AG20443 (cell line): ENCODE data around the gene CDCA5.

Experiments
- DNase-seq: peaks from one replicate; pipeline ENCODE4 v3.0.0; 2012; ENCODE audit warnings: low spot score, mixed read lengths

Gene CDCA5, protein sequence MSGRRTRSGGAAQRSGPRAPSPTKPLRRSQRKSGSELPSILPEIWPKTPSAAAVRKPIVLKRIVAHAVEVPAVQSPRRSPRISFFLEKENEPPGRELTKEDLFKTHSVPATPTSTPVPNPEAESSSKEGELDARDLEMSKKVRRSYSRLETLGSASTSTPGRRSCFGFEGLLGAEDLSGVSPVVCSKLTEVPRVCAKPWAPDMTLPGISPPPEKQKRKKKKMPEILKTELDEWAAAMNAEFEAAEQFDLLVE

DNA sequence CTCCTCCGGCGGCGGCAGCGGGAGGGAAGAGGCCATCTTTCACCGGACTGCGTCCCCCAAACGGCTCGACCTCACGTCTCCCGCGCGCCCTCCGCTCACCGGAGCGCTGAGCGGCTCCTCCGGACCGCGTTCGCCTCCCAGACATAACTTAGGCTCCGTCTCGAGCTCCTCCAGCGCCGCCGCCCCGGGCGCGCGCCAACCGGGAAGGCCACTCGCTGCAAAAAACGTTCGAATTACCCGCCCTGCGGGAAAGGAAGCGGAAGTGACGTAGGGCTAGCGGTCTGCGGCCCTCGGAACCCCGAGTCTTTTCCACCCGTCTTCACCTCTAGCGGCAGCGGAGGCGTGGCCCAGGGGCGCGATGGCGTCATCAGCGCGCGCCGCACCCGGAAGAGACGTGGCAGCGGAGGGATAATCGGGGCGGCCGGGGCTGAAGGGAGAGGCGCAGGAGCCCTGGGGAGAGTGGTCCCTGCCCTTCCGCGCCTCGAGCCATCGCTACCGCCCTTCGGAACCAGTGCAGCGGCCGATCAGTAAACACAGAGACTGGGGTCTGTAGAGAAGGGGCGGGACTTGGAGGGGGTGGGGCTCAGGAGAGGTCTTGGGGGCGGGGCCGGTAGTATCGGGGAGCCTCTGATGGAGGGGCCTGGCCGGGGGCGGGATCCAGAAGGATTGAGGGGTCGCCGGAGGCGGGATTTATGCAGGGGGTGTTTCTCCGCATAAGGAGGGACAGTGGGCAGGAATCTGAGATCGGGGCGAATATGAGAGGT is at the start of gene CDCA5, which contains the start of gene ZFPL1:
CDCA5 (minus strand) TSS at position 207 of the 764 bp plus-strand sequence; CDS start at position 145, 62 bp downstream.
ZFPL1 (plus strand) TSS at position 389 of the 764 bp plus-strand sequence. CDS start 477 bp downstream, outside the sequence.
- DNase-seq, result peak; percentile 100

DNA sequence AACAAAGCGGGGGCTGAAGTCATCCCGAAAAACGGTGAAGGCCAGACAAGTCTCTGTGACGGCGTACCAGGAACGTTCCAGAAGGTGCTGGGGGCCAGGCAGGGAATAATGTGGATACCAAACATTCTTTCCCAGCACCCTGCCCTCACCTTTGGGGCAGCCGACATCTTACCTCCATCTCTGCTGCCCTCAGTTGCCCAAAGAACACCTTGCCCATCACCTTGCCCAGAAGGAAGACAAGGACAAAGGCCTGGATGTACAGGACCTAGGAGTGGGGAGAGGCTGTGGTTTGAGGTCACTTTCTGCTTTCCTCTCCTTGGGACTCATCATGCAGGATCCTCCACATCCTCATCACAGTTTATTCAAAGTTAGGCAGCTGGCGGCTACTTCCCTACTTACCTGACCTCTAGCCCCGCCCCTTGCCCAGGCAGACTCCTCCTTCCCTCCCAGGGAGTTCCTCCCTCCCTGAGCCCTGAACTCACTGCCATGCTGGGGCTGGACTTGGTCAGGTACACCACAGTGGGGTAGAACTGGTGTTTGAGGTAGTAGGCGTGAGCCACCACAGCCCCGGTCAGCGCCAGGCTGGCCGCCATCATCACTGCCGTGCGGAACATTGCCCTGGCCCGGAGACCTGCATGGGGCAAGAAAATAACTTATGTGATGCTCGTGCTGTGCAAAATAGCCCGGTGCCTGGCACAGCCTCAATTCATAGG is 49.3 kb upstream of the CDCA5 start:
- no peak for DNase-seq

DNA sequence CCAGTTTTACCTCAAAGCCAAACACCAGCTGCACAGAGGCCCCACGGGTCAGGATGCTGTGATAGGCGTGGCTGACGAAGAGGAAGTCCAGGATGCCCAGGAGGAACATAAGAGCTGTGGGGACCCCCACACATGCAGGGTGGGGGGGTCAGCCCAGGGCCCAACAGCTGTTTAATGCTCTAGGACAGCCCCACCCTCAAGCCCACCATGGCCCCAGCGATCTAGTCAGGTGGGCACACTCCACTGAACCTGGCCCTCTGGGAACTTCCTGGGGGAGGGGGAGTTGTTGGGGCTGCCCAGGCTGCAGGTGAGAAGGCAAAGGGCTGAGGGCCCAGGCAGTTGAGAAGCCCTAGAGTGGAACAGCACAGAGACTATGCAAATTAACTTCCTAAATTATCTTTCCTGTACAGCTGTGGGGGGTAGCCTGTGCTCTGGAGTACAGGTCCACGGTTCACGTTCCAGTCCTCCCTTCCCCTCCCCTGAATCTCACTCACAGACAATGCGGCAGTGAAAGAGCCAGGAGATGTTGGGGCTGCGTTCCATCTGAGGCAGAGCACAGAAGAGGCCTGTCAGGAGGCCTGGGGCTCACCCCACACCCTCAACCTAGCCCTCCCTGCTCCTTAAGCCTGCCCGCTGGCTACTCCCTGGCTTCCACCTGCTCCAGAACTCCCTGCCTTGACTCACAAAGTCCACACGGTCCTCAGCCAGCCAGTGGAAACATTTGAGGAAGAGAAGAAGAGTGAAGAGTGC is 48.6 kb upstream of the CDCA5 start:
- no peak for DNase-seq

DNA sequence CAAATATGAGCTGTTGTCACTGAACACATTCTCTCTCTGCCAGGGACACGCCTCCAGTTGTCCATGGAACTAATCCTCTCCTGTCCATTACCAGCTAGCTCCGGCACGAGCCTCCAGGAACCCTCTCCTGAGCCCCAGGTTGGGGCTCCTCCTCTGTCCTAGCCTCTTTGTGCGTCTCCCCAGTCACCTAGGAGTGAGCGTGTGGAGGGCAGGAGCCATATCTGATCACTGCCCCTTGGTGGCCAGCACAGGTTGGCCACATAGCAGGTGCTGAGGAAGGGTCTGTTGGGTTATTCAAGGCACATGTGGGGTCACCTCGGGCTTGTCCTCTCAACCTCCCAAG is 48.0 kb upstream of the CDCA5 start:
- no peak for DNase-seq

DNA sequence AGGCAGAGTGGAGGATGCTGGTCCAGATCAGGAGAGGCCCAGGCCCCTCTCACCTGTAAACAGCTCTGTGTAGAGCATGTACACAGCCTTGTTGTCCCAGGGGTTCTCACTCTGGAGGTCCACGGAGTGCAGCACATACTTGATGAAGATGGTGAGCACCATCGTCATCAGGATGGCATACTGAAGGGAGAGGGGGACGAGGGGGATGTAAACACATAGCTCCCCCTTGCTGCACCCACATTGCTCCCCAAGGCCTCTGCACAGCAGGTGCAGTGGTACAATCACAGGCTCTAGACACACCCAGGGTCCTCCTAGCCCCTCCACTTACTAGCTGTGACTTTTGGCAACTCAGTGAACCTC is 47.6 kb upstream of the CDCA5 start:
- no peak for DNase-seq

DNA sequence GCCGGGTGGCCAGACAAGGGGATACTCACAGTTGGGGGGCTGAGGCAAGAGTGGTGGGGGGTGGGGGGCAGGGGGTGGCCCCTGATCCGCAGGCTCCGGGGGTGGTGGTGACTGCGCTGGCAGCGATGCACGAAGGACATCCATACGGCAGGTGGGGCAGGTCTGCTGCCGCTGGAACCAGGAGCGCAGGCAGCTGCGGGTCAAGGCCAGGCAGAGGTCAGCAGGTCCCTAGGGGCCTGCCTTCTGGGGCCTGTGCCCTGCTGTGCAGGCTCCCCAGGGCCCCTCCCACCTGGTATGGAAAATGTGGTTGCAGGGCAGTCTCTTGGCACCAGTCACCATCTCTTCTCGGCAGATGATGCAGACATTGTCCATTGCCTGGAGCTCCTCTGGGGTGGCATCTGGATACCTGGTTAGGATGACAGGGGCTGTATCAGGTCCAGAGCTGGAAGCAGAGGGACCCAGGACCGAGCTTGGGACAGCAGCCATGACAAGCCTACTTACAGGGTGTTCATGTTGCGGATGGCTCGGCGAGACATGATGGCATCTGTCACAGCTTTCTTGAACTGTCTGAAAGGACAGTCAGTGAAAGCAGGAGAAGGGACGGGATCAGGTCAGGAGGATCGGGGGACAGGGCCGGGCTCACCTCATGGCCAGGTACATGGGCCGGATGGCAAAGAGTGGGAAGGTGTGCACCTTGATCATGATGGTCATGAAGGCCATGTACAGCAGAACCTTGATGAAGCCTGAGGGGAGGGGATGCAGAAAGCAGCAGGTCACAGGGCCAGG is 47.0 kb upstream of the CDCA5 start:
- no peak for DNase-seq

DNA sequence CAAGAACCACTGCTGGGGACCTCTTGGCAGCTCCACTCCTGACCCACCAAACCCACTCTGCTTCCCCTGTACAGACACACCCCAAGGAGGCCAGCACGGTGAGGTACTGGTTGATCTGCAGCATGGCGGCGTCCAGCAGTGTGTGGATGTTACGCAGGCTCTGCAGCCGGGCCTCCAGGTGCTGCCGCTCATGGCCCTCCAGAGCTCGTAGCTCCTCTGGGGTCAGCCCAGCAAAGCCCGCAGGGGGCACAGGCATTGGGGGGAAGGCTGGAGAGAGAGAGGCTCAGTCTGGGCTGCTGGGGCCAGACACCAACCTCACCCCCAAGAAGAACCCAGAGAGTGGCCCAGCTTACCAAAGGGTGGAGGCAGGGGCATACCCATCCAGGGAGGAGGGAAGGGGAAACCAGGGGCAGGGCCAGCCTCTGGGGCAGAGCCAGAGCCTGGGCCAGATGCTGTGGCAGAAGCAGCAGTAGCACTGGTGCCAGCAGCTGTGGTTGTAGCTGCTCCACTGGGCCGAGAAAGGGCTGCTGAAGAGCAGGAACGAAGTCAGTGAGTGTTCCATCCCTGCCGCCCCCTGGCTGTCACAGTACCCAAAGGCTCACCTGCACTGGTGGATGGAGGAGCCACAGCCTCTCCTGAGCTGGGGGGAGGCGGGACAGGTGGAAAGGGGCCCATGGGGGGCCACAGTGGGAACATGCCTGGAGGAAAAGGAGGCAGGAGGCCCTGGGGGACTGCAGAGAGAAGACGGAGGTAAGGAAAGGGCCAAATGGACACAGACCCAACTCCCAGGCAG is 46.0 kb upstream of the CDCA5 start:
- no peak for DNase-seq

DNA sequence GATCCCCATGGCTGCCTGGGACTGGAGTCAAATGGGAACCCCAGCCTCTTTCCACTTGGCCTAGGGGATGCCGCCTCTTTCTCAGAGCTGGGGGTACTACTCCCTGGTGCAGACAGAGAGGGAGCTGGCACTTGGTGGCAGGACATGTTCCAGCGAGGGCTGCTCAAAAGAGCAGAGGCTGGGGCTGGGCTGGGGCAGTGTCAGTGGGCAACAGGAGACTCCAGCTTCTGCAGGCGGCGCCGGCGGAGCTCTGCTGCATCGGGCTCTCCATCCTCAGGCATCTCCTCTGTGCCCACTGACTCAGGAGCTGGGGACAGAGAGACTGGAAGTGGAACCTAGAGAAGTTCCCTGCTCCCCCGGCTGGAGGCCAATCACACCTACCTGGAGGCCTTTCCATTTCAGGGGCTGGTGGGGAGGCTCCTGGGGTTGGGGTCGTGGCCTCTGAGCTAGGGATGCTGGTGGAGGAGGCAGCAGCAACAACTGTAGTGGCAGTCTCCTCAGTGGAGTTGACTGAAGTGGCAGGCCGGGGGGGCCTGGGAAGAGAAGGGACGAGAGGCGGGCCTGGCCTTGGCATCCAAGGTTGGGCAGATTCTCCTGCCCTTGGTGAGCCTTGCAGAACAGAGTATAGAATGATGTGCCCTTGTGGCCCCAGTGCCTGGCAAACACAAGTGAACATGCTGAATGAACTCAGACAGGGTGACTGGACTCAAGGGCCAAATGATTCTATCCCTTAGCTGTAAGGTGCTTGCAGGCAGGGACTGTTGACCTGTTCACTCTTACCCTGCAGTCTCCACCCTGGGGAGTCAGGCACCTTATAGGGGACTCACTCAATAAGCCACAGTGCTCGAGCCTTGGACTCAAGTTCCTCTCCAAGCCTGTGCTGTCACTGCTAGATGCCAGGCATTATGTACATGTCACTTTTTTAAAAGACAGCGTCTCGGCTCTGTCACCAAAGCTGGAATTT is 44.6 kb upstream of the CDCA5 start:
- no peak for DNase-seq

DNA sequence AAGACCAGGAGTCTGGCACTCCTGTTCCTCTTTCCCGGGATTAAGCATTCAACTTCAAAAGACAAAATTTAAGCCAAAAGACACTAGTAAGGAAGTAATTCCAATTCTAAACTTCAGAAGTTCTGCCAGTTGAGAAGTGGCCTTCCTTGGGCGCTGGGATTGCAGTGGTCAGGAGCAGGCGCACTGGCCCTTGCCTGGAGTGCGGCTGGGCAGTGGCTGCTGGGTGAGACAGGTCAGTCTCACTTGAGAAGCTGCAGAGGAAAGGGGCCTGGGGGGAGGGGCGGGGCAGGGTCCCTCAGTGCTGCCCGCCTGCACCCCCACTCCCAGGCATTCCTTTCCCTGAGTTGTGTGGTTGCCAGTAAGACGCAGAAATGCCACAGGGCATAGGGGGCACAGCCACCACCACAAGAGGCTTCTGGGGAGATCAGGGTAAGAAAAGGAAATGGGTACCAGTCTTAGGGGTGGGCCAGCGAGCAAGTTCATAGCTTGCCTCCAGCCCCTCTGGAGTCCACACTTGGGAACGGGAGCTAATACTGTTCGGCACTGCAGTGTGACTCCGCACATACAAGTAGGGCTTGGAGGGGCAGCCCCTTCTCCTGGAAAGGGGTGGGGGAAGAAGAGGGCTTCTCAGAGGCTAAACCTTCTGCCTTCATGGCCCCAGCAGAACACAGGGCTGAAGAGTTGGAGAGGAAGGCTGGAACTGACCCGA is 43.8 kb upstream of the CDCA5 start:
- no peak for DNase-seq

DNA sequence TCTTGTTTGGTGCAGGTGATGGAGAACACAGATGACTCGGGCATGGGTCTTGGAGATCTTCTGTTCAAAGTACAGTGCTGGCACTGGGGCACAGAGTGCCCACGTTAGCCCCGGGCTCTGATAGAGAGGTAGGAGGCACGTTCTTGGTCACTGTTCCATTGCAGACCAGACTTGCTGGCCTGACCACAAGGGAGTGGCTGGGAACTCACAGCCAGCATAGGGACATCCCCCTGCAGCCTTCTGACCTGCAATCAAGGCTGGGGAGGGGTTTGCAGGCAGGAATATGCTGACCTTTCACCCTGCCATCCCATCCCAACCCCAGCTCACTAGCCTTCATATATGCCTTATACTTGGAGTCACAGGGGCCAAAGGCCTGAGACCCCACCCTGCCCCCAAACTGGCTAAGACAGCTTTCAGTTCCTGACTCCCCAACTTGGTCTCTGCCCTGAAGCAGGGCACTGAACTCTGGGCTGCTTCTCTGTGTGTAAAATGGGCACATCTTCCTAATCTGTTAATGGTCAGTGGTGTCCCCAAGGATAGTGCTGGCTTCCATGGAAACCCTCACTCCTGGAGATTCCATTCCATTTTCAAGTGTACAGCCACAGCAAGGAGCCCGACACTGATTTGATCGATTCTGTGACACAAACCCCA is 42.9 kb upstream of the CDCA5 start:
- DNase-seq, result no peak

DNA sequence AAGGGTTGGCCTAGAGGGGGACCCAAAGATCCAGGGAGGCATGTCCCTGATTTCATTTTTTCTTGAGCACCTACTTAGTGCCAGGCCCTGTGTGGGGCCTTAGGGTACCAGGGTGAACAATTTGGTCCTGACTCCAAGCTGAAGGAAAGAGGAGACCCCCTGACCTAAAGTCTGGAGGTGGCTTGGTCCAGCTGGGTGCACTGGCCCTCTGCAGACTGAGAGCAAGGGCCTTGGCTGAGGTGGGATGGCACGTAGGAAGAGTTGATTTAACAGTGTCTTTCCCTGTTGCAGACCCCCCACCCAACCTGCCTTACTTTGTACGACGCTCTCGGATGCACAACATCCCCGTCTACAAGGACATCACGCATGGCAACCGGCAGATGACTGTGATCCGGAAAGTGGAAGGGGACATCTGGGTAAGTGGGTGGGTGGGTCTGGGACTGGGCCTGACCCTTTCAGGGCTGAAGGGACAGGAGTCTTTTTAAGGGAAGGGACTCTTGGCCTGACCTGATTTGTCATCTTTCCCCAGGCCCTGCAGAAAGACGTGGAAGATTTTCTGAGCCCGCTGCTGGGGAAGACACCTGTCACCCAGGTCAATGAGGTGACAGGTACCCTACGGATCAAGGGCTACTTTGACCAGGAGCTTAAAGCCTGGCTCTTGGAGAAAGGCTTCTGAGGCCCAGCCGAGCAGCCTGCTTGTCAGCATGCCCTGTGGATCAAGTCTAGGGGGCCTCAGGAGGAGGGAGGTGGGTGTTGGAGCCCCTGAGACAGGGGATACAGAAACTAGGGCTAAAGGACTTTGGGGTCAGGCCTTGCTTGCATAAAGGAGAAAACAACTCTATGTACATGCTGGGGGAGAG is 41.6 kb upstream of the CDCA5 start:
- DNase-seq, result no peak

DNA sequence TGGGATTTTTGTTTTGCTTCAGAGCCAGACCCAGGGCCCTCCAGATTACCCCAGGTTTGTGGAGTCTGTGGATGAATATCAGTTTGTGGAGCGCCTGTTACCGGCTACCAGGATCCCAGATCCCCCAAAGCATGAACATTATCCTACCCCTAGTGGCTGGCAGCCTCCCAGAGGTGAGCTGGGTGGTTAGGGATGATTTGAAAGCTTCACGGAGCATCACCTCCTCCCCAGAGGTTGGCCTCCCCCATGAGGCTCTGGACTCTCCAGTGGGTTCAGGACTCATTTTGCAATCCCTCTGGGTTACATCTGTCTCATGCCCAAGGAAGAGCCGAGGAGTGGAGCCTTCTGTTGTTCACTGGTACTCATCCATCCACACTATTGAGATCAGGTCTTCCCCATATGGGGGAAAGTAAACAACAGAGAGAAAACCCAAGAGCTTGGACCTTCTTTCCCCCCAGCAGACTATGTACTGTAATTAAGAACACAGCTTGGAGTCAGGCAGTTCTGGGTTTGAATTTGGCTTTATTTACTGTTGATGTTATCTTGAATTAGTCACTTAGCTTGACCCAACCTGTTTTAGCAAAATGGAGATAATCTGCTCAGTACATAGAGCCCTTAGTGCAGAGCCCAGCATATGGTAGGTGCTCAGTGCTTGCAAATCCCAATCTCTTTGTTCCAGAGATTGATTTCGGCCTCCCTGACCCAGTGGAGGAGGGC is 40.8 kb upstream of the CDCA5 start:
- DNase-seq, result no peak

DNA sequence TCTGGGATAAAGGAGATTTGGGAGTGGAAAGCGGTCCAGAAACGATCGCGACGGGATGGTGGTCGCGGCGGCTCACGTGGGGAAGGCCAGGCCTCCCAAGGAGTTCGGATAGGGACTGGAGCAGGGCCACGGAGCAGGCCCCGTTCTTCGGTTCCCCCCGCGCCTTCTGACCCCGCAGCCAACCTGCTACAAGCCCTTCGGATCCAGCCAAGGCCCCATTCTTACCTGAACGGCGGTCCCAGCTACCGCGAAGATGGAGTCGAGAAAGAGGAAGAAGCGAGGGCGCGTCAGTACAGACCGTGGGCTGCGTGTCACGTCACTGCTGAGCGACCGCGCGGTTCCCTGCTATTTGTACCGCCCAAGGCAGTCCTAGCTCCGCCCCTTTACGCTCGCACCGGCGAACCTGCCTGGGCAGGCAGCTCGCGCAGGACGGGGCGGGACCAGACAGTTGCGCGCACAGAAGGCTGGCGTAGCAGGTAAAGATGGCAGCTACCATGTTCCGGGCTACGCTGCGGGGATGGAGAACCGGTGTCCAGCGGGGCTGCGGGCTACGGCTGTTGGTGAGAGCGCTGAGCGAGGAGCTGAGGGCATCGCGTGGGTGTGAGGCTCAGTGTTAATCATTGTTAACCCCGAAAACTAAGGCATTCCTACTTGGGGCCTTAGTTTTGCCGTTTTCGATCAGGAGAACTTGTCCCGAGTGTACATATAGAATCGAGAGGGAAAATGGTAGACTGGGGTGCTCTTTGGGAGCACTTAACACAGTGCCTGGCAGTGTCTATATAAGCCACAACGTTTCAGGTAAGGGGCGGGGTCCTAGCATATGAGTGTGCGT is 38.2 kb upstream of the CDCA5 start, which contains the start of the genes FAU and MRPL49:
FAU (minus strand) TSS at position 270 of the 832 bp plus-strand sequence. CDS start 321 bp downstream, outside the sequence.
MRPL49 (plus strand) TSS at position 457 of the 832 bp plus-strand sequence; CDS start at position 483, 26 bp downstream.
- peak; percentile 97 for DNase-seq

DNA sequence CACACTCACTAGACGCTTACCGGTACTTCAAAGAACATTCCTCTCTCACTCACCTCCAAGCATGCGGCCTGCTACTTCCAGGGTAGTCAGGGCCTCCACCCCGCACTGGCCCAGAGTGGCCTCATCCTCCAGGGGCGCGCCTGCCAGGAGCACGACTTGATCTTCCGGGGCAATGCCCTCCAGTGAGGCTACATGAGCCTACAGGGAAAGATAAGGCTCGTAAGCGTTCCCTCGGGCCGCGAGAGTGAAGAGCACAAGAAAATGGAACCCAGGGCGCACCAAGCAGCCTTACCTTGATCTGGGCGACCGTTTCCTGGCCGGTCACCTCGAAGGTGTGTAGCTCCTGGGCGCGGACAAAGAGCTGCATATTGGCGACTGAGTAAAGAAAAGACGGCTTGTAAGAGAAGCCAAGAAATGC is 37.6 kb upstream of the CDCA5 start:
- no peak for DNase-seq

DNA sequence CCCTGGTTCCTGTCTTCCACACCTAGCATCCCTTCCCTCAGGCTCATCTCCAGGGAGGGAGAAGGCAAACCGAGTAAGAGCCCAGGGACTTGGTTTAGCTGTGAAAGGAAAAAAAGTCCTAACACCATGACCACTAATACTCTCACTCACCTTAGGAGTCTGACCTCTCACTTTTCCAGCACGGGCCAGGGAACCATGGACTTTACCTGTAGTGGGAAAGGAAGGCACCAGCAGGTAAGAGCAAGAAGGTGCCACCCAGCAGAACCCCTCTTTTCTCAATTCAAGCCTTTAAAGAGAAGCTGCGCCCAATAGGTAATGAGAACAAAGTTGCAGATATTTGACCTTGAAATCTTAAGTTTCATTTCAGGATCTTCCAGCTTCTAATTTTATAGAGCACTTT is 37.0 kb upstream of the CDCA5 start:
- no peak for DNase-seq

DNA sequence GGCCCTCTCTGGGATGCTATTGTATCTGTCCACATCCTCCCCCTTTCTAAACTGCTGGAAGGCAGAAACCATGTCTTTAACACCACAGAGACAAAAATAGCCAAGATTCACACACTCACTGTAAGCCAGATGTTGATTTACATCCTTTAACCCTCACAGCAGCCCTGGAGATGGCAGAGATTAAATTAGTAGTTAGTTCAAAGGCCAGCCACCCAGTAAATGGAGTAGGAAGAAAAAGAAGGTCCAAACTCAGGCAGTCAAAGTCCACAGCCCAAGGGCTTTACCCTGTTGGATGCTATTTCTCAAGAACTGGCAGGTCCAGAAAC is 35.8 kb upstream of the CDCA5 start:
- DNase-seq, result no peak
